GM21423 (cell line): ENCODE measurements around the gene CSAG2.

ENCODE experiments used
- ATAC-seq: cut with Tn5 transposase; IDR thresholded peaks from one replicate; pipeline ENCODE4 v1.9.1; 2021; ENCODE audit warnings: mild to moderate bottlenecking, moderate library complexity; ENCODE audit not compliant: unreplicated experiment

CSAG2 gene

DNA sequence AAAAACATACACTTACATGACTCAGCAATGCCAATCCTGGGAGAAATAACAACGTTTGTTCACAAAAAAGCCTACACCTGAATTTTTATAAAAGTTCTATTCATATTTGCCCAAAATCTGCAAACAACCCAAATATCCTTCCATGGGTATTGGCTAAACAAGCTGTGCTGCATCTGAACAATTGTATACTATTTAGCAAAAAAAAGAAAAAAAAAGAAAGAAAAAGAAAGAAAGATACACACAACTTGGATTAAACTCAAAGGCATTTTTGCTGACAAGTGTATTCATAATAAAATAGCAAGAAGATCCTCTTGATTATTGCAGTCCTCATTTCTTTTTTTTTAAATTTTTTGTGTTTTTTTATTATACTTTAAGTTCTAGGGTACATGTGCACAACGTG is 34.9 kb downstream of the CSAG2 start:
- ATAC-seq: no peak

- ATAC-seq: no peak
Measured at GRCh38 chrX:152663086-152663485, 46.0 kb downstream of the CSAG2 start.

DNA sequence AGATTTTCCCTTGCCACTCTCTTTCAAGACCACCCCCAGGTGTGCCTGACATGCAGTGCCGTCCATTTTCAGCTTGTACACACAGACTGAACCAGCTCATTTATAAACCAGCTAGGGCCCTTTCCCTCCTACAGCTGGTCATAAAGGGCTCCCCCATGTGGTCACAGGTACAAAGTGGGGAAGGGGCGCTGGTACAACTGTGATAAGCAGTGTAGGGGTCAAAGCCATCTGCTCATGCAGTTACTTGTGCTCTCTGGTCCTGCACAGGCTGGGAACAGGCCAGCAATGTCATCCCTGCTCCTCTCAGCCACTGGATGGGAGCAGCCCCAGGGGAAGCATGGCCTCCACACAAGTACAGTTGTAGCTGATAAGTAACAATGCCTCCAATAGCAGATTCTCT is 50.8 kb downstream of the CSAG2 start:
- no peak for ATAC-seq
